ENCODE data around the gene NGF. TPM values are rescaled to one million over a fixed set of nuclear protein-coding genes. Genes with fewer than 3 reads are reported as not detected.

The NGF gene
- polyA plus RNA-seq, 3 donors: not detected

- H3K27me3 Mint-ChIP-seq (ENCODE audit: low read depth in 3 of 3): peaks cover 0 to 6% (median 0%) of the 10 kb centered on the region in 3 donors
- Histone ChIP-seq H3K9ac (ENCODE audit: insufficient read depth, low read length, poor library complexity, severe bottlenecking) (no peak overlapping the region), H2AFZ (ENCODE audit: insufficient read depth, low read depth, low read length, poor library complexity, severe bottlenecking) (no peak overlapping the region), H3K4me3 (replicated peaks in 1 of 3; ENCODE audit: low read depth in 2 of 3, low read length in 3 of 3) (no peak overlapping the region), H3K27me3 (ENCODE audit: control insufficient read depth in 2 of 2, insufficient read depth in 2 of 2, low read length in 2 of 2) (no peaks in the 10 kb centered on the region), H3K9me3 (replicated peaks in 1 of 2; ENCODE audit: control insufficient read depth in 1 of 2, insufficient read depth in 1 of 2, low read length in 2 of 2) (no peaks in the 10 kb centered on the region), H3K4me1 (ENCODE audit: control insufficient read depth in 1 of 2, insufficient read depth in 2 of 2, low read length in 2 of 2) (no peaks in the 10 kb centered on the region), H3K36me3 (replicated peaks in 1 of 2; ENCODE audit: control insufficient read depth in 1 of 2, insufficient read depth in 2 of 2, low read length in 2 of 2) (no peaks in the 10 kb centered on the region), H3K79me2 (ENCODE audit: insufficient read depth, low read length) (no peaks in the 10 kb centered on the region), H4K20me1 (ENCODE audit: insufficient read depth, low read length) (no peaks in the 10 kb centered on the region), H3K4me2 (replicated peaks; ENCODE audit: extremely low read depth, low read length, poor library complexity, severe bottlenecking) (no peak overlapping the region), H3K27ac (ENCODE audit: low read depth in 1 of 2, low read length in 2 of 2) (no peak overlapping the region)
- H3K4me1 Mint-ChIP-seq: peaks cover 2% of the 10 kb centered on the region
- no peaks in the 10 kb centered on the region for H3K36me3 Mint-ChIP-seq
- TF ChIP-seq CTCF (IDR thresholded peaks at IDR 0.05): no peak
- intact Hi-C loops (cut with micrococcal nuclease): no loop called here
- DNase-seq: no peak
- H3K9me3 Mint-ChIP-seq: peaks cover 0 to 9% (median 0%) of the 10 kb centered on the region in 7 donors
- WGBS (ENCODE audit: insufficient coverage): no CpG with 5 or more reads among the region's 3 CpGs
- H3K4me3 Mint-ChIP-seq: no peak overlapping the region
- no peak overlapping the region for H3K27ac Mint-ChIP-seq
Measured at GRCh38 chr1:115288591-115289198, 49.4 kb downstream of the NGF start.

GRCh38 chr1:115286431-115287205, 51.4 kb downstream of the NGF start:
- DNase-seq: no peak
- Mint-ChIP-seq H3K4me1 (peaks cover 6% of the 10 kb centered on the region), H3K9me3 (peaks cover 0 to 6% (median 0%) of the 10 kb centered on the region in 7 donors), H3K27ac (peak overlapping the region in 1 of 7 donors; percentile 47), H3K36me3 (no peaks in the 10 kb centered on the region), H3K4me3 (no peak overlapping the region), H3K27me3 (ENCODE audit: low read depth in 3 of 3) (peaks cover 0 to 6% (median 2%) of the 10 kb centered on the region in 3 donors)
- Histone ChIP-seq H3K4me1 (ENCODE audit: control insufficient read depth in 1 of 2, insufficient read depth in 2 of 2, low read length in 2 of 2) (peaks cover 0 to 7% of the 10 kb centered on the region in 2 donors), H3K79me2 (ENCODE audit: insufficient read depth, low read length) (no peaks in the 10 kb centered on the region), H3K27me3 (ENCODE audit: control insufficient read depth in 2 of 2, insufficient read depth in 2 of 2, low read length in 2 of 2) (no peaks in the 10 kb centered on the region), H3K9me3 (replicated peaks in 1 of 2; ENCODE audit: control insufficient read depth in 1 of 2, insufficient read depth in 1 of 2, low read length in 2 of 2) (no peaks in the 10 kb centered on the region), H3K36me3 (replicated peaks in 1 of 2; ENCODE audit: control insufficient read depth in 1 of 2, insufficient read depth in 2 of 2, low read length in 2 of 2) (no peaks in the 10 kb centered on the region), H4K20me1 (ENCODE audit: insufficient read depth, low read length) (no peaks in the 10 kb centered on the region), H3K4me2 (replicated peaks; ENCODE audit: extremely low read depth, low read length, poor library complexity, severe bottlenecking) (no peak overlapping the region), H3K4me3 (replicated peaks in 1 of 3; ENCODE audit: low read depth in 2 of 3, low read length in 3 of 3) (no peak overlapping the region), H3K9ac (ENCODE audit: insufficient read depth, low read length, poor library complexity, severe bottlenecking) (no peak overlapping the region), H3K27ac (ENCODE audit: low read depth in 1 of 2, low read length in 2 of 2) (no peak overlapping the region), H2AFZ (ENCODE audit: insufficient read depth, low read depth, low read length, poor library complexity, severe bottlenecking) (no peak overlapping the region)
- 93% methylated on average over 27 of the region's 30 CpGs for WGBS (ENCODE audit: insufficient coverage)
- no peak for TF ChIP-seq CTCF (IDR thresholded peaks at IDR 0.05)
- intact Hi-C loops (cut with micrococcal nuclease): no loop called here

All from CD14-positive monocyte (primary cell).